ENCODE measurements around the gene TRIP13.

TRIP13 gene

DNA sequence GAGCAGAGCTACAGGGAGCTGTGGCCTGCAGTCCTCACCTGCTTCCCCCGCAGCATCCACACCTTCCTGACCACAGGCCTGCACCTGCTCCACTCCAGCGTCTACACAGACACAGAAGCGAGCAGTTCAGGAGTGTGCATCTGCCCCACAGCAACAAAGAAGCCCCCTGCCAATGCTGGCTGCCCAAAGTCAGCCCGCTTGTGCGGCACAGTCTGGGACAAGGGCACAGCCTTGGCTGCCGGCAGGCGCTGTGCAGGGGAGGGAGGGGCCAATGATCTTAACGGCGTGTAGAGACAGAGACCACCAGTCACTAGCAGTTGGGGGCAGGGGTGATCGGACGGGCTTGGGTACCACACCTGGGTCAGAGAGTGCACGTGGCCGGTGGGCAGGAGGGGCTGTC lies 6.6 kb upstream of the TRIP13 start:
- Histone ChIP-seq H3K4me3 (ENCODE audit: low read depth, low read length) (no peak overlapping the region), H3K9ac (no peak overlapping the region), H2AFZ (no peak overlapping the region), H3K4me2 (ENCODE audit: low read length) (no peak overlapping the region), H3K9me3 (ENCODE audit: control insufficient read depth, low read length) (no peaks in the 10 kb centered on the region), H3K79me2 (peaks cover 13% of the 10 kb centered on the region), H3K4me1 (no peaks in the 10 kb centered on the region), H3K27me3 (ENCODE audit: control insufficient read depth, insufficient read depth, low read length) (no peaks in the 10 kb centered on the region), H3K36me3 (ENCODE audit: control insufficient read depth, insufficient read depth, low read length) (no peaks in the 10 kb centered on the region), H3K27ac (no peak overlapping the region)
- TF ChIP-seq, protein P1, sequence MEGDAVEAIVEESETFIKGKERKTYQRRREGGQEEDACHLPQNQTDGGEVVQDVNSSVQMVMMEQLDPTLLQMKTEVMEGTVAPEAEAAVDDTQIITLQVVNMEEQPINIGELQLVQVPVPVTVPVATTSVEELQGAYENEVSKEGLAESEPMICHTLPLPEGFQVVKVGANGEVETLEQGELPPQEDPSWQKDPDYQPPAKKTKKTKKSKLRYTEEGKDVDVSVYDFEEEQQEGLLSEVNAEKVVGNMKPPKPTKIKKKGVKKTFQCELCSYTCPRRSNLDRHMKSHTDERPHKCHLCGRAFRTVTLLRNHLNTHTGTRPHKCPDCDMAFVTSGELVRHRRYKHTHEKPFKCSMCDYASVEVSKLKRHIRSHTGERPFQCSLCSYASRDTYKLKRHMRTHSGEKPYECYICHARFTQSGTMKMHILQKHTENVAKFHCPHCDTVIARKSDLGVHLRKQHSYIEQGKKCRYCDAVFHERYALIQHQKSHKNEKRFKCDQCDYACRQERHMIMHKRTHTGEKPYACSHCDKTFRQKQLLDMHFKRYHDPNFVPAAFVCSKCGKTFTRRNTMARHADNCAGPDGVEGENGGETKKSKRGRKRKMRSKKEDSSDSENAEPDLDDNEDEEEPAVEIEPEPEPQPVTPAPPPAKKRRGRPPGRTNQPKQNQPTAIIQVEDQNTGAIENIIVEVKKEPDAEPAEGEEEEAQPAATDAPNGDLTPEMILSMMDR (IDR thresholded peaks at IDR 0.05) = no peak

GRCh38 chr5:886716-887325 lies 5.9 kb upstream of the TRIP13 start:
- no peak overlapping the region for H3K4me3 ChIP-seq (ENCODE audit: low read depth, low read length)
- peaks cover 3% of the 10 kb centered on the region for H3K4me1 ChIP-seq
- H3K79me2 ChIP-seq = peaks cover 18% of the 10 kb centered on the region
- no peak overlapping the region for H3K4me2 ChIP-seq (ENCODE audit: low read length)
- H3K27ac ChIP-seq = no peak overlapping the region
- no peak overlapping the region for H3K9ac ChIP-seq
- TF ChIP-seq, protein P1 (IDR thresholded peaks at IDR 0.05) = no peak
- no peak overlapping the region for H2AFZ ChIP-seq
- H3K27me3 ChIP-seq (ENCODE audit: control insufficient read depth, insufficient read depth, low read length) = no peaks in the 10 kb centered on the region
- no peaks in the 10 kb centered on the region for H3K9me3 ChIP-seq (ENCODE audit: control insufficient read depth, low read length)
- no peaks in the 10 kb centered on the region for H3K36me3 ChIP-seq (ENCODE audit: control insufficient read depth, insufficient read depth, low read length)

DNA sequence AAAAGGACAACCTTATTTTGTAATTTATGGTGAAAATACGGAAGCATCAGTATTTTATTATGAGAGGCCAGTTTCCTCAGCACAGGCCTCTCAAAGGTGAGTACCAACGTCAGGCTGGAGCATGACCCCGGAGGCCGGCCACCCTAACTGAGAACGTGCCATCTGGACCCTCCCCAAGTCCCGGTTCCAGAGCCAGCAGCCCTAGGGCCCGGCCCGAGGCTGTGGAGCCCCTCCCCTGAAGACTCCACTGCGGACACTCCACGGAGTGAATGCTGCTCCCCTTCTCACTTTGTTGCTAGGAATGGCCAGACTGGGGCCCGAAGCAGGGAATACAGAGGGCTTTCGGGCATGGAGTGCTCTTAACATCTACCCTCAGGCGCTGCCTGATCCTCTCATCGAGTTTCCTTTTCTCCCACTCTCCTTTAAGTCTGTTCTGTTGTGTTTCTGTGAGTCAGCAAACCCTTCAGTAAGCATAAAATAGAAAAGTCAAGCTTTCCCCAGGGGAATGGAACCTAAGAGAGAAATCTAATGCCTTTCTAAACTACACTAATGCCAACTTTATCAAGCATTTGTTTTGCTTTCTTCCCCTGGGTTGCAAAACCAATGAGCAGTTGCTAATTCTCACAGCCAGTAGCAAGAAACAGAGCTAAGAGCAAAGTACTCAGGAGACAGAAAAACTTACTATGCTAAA lies 4.6 kb upstream of the TRIP13 start:
- Histone ChIP-seq H3K27me3 (ENCODE audit: control insufficient read depth, insufficient read depth, low read length) (no peaks in the 10 kb centered on the region), H3K27ac (no peak overlapping the region), H3K9ac (no peak overlapping the region), H2AFZ (no peak overlapping the region), H3K4me3 (ENCODE audit: low read depth, low read length) (no peak overlapping the region), H3K4me1 (peaks cover 3% of the 10 kb centered on the region), H3K9me3 (ENCODE audit: control insufficient read depth, low read length) (no peaks in the 10 kb centered on the region), H3K4me2 (ENCODE audit: low read length) (no peak overlapping the region), H3K36me3 (ENCODE audit: control insufficient read depth, insufficient read depth, low read length) (no peaks in the 10 kb centered on the region), H3K79me2 (peaks cover 18% of the 10 kb centered on the region)
- TF ChIP-seq, protein P1 (IDR thresholded peaks at IDR 0.05) = no peak

- Histone ChIP-seq H3K9me3 (ENCODE audit: control insufficient read depth, low read length) (no peaks in the 10 kb centered on the region), H3K4me1 (peaks cover 3% of the 10 kb centered on the region), H3K27ac (no peak overlapping the region), H3K36me3 (ENCODE audit: control insufficient read depth, insufficient read depth, low read length) (no peaks in the 10 kb centered on the region), H2AFZ (no peak overlapping the region), H3K4me2 (ENCODE audit: low read length) (no peak overlapping the region), H3K27me3 (ENCODE audit: control insufficient read depth, insufficient read depth, low read length) (no peaks in the 10 kb centered on the region), H3K79me2 (peaks cover 15% of the 10 kb centered on the region), H3K4me3 (ENCODE audit: low read depth, low read length) (no peak overlapping the region), H3K9ac (no peak overlapping the region)
- TF ChIP-seq, protein P1 (IDR thresholded peaks at IDR 0.05) = no peak
Measured at GRCh38 chr5:888638-889035, 4.0 kb upstream of the TRIP13 start.

All from parathyroid adenoma (tissue), 2 donors.